ENCODE results near the gene ZNF19. TPM values are rescaled to one million over a fixed set of nuclear protein-coding genes. Genes with fewer than 3 reads are reported as not detected.

Gene ZNF19
- total and polyA plus RNA-seq, 2 of the 8 experiments (the other 6 are each of a cell fraction or from before 2014, with no cell fraction given) = 1.5 to 3.5 TPM

DNA sequence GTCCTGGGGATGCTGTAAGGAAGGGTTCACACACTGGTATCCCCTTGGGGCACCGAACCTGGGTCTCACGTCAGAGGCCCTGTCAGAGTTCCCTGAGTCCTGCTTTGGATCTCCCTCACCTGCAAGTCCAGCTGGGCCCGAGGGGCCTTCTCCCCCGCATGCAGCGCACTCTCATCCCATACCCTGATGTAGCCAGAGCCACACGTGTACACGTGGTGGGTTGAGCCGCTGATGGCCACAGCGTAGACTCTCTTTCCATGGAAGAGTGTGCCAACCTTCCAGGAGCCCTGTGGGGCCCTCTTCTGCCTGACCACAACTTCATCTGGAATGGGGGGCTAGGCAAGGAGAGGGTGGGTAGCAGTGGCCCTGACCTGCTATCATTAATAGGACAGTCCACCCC, 57.1 kb downstream of the ZNF19 start (continued):
- TF ChIP-seq, protein P1, sequence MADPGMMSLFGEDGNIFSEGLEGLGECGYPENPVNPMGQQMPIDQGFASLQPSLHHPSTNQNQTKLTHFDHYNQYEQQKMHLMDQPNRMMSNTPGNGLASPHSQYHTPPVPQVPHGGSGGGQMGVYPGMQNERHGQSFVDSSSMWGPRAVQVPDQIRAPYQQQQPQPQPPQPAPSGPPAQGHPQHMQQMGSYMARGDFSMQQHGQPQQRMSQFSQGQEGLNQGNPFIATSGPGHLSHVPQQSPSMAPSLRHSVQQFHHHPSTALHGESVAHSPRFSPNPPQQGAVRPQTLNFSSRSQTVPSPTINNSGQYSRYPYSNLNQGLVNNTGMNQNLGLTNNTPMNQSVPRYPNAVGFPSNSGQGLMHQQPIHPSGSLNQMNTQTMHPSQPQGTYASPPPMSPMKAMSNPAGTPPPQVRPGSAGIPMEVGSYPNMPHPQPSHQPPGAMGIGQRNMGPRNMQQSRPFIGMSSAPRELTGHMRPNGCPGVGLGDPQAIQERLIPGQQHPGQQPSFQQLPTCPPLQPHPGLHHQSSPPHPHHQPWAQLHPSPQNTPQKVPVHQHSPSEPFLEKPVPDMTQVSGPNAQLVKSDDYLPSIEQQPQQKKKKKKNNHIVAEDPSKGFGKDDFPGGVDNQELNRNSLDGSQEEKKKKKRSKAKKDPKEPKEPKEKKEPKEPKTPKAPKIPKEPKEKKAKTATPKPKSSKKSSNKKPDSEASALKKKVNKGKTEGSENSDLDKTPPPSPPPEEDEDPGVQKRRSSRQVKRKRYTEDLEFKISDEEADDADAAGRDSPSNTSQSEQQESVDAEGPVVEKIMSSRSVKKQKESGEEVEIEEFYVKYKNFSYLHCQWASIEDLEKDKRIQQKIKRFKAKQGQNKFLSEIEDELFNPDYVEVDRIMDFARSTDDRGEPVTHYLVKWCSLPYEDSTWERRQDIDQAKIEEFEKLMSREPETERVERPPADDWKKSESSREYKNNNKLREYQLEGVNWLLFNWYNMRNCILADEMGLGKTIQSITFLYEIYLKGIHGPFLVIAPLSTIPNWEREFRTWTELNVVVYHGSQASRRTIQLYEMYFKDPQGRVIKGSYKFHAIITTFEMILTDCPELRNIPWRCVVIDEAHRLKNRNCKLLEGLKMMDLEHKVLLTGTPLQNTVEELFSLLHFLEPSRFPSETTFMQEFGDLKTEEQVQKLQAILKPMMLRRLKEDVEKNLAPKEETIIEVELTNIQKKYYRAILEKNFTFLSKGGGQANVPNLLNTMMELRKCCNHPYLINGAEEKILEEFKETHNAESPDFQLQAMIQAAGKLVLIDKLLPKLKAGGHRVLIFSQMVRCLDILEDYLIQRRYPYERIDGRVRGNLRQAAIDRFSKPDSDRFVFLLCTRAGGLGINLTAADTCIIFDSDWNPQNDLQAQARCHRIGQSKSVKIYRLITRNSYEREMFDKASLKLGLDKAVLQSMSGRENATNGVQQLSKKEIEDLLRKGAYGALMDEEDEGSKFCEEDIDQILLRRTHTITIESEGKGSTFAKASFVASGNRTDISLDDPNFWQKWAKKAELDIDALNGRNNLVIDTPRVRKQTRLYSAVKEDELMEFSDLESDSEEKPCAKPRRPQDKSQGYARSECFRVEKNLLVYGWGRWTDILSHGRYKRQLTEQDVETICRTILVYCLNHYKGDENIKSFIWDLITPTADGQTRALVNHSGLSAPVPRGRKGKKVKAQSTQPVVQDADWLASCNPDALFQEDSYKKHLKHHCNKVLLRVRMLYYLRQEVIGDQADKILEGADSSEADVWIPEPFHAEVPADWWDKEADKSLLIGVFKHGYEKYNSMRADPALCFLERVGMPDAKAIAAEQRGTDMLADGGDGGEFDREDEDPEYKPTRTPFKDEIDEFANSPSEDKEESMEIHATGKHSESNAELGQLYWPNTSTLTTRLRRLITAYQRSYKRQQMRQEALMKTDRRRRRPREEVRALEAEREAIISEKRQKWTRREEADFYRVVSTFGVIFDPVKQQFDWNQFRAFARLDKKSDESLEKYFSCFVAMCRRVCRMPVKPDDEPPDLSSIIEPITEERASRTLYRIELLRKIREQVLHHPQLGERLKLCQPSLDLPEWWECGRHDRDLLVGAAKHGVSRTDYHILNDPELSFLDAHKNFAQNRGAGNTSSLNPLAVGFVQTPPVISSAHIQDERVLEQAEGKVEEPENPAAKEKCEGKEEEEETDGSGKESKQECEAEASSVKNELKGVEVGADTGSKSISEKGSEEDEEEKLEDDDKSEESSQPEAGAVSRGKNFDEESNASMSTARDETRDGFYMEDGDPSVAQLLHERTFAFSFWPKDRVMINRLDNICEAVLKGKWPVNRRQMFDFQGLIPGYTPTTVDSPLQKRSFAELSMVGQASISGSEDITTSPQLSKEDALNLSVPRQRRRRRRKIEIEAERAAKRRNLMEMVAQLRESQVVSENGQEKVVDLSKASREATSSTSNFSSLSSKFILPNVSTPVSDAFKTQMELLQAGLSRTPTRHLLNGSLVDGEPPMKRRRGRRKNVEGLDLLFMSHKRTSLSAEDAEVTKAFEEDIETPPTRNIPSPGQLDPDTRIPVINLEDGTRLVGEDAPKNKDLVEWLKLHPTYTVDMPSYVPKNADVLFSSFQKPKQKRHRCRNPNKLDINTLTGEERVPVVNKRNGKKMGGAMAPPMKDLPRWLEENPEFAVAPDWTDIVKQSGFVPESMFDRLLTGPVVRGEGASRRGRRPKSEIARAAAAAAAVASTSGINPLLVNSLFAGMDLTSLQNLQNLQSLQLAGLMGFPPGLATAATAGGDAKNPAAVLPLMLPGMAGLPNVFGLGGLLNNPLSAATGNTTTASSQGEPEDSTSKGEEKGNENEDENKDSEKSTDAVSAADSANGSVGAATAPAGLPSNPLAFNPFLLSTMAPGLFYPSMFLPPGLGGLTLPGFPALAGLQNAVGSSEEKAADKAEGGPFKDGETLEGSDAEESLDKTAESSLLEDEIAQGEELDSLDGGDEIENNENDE (IDR thresholded peaks at IDR 0.05; ENCODE audit: insufficient replicate concordance, low read length) = no peak
- TF ChIP-seq NANOG (IDR thresholded peaks at IDR 0.05; ENCODE audit: insufficient read depth, low read depth, low read length, poor library complexity, severe bottlenecking) (no peak), SIN3A (conservative IDR thresholded peaks at IDR 0.05 in 1 of 2, IDR thresholded peaks at IDR 0.05 in 1 of 2; ENCODE audit: low read depth in 1 of 2, low read length in 2 of 2) (no peak), BRCA1 (IDR thresholded peaks at IDR 0.05; ENCODE audit: low read depth, low read length) (no peak), HDAC2 (IDR thresholded peaks at IDR 0.05; ENCODE audit: borderline replicate concordance in 1 of 2, low read depth in 2 of 2, low read length in 2 of 2) (no peak), BACH1 (IDR thresholded peaks at IDR 0.05; ENCODE audit: low read length) (no peak), GABPA (IDR thresholded peaks at IDR 0.05; ENCODE audit: borderline replicate concordance, insufficient read depth, low read length) (no peak), FOSL1 (IDR thresholded peaks at IDR 0.05; ENCODE audit: insufficient read depth, low read depth, low read length) (no peak), EP300 (IDR thresholded peaks at IDR 0.05; ENCODE audit: borderline replicate concordance in 1 of 2, low read depth in 2 of 2, low read length in 2 of 2) (no peak), CHD1 (IDR thresholded peaks at IDR 0.05; ENCODE audit: low read depth, low read length) (no peak)

All from H1 (cell line).